ENCODE results near the gene RHOH. TPM values are rescaled to one million over a fixed set of nuclear protein-coding genes. Genes with fewer than 3 reads are reported as not detected.
A peak's percentile ranks its signal among the peaks of the same experiment; 100 is the strongest.

The RHOH gene
- total RNA-seq, 1 donor from 2014 or later: 0.53 TPM

GRCh38 chr4:40176602-40177001, 20.2 kb upstream of the RHOH start:
- no peaks in the 10 kb centered on the region for H3K36me3 ChIP-seq (ENCODE audit: control insufficient read depth, insufficient read depth, low read length)
- DNase-seq (ENCODE audit: low read depth): no peak
- no peak overlapping the region for H3K4me3 ChIP-seq (ENCODE audit: low read depth, low read length)
- TF ChIP-seq, protein P1, sequence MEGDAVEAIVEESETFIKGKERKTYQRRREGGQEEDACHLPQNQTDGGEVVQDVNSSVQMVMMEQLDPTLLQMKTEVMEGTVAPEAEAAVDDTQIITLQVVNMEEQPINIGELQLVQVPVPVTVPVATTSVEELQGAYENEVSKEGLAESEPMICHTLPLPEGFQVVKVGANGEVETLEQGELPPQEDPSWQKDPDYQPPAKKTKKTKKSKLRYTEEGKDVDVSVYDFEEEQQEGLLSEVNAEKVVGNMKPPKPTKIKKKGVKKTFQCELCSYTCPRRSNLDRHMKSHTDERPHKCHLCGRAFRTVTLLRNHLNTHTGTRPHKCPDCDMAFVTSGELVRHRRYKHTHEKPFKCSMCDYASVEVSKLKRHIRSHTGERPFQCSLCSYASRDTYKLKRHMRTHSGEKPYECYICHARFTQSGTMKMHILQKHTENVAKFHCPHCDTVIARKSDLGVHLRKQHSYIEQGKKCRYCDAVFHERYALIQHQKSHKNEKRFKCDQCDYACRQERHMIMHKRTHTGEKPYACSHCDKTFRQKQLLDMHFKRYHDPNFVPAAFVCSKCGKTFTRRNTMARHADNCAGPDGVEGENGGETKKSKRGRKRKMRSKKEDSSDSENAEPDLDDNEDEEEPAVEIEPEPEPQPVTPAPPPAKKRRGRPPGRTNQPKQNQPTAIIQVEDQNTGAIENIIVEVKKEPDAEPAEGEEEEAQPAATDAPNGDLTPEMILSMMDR (IDR thresholded peaks at IDR 0.05; ENCODE audit: insufficient read depth, low read length, severe bottlenecking): no peak
- FAIRE-seq: no peak
- H3K27me3 ChIP-seq (ENCODE audit: control insufficient read depth, insufficient read depth, low read length): no peaks in the 10 kb centered on the region

DNA sequence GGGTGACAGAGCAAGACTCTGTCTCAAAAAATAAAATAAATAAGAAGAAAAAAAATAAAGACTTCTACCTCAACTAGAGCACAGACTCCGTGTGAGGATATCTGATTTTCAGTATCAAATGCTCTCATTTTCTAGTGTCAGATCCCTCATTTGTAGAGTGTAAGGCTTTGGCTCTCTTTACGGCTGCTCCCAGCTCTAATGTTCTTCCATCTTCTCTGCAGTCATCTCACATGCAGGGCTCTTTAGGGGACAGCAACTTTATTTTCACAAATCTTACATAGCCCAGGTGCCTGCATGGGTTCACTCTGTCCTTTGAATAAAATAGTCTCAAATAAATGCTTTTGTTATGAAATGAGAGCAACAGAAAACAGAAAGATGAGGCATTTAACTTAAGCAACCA, 19.2 kb upstream of the RHOH start:
- DNase-seq (ENCODE audit: low read depth) (no peak), FAIRE-seq (no peak)
- H3K27me3 ChIP-seq (ENCODE audit: control insufficient read depth, insufficient read depth, low read length): no peaks in the 10 kb centered on the region
- TF ChIP-seq, protein P1 (IDR thresholded peaks at IDR 0.05; ENCODE audit: insufficient read depth, low read length, severe bottlenecking): no peak
- no peak overlapping the region for H3K4me3 ChIP-seq (ENCODE audit: low read depth, low read length)
- no peaks in the 10 kb centered on the region for H3K36me3 ChIP-seq (ENCODE audit: control insufficient read depth, insufficient read depth, low read length)

- FAIRE-seq: no peak
- peak; percentile 67 for DNase-seq (ENCODE audit: low read depth)
- TF ChIP-seq, protein P1 (IDR thresholded peaks at IDR 0.05; ENCODE audit: insufficient read depth, low read length, severe bottlenecking): no peak
- H3K4me3 ChIP-seq (ENCODE audit: low read depth, low read length): no peak overlapping the region
- no peaks in the 10 kb centered on the region for H3K27me3 ChIP-seq (ENCODE audit: control insufficient read depth, insufficient read depth, low read length)
- no peaks in the 10 kb centered on the region for H3K36me3 ChIP-seq (ENCODE audit: control insufficient read depth, insufficient read depth, low read length)
Measured at GRCh38 chr4:40178672-40179071, 18.2 kb upstream of the RHOH start.

- DNase-seq (ENCODE audit: low read depth): no peak
- TF ChIP-seq, protein P1 (IDR thresholded peaks at IDR 0.05; ENCODE audit: insufficient read depth, low read length, severe bottlenecking): no peak
- no peak for FAIRE-seq
- Histone ChIP-seq H3K36me3 (ENCODE audit: control insufficient read depth, insufficient read depth, low read length) (no peaks in the 10 kb centered on the region), H3K4me3 (ENCODE audit: low read depth, low read length) (no peak overlapping the region), H3K27me3 (ENCODE audit: control insufficient read depth, insufficient read depth, low read length) (no peaks in the 10 kb centered on the region)
Measured at GRCh38 chr4:40179360-40179759, 17.5 kb upstream of the RHOH start.

DNA sequence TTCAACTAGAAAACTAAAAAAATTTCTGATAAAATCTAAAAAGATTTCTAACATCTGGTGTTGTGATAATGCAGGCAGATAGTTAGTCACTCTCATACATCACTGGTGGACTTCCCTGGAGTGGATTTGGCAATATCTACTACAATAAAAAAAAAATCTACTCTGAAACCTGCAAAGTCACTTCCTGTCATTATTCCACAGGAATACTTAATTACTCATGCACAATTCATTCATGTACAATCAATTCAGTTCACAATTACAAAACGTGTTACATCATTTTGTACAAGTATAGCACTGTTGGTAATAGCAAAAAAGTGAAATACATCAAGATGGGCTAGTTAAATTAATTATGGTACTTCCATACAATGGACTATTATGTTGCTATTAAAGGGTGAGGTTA, 16.5 kb upstream of the RHOH start:
- H3K4me3 ChIP-seq (ENCODE audit: low read depth, low read length): no peak overlapping the region
- FAIRE-seq (no peak), DNase-seq (ENCODE audit: low read depth) (peak; percentile 98)
- H3K36me3 ChIP-seq (ENCODE audit: control insufficient read depth, insufficient read depth, low read length): no peaks in the 10 kb centered on the region
- no peaks in the 10 kb centered on the region for H3K27me3 ChIP-seq (ENCODE audit: control insufficient read depth, insufficient read depth, low read length)
- TF ChIP-seq, protein P1 (IDR thresholded peaks at IDR 0.05; ENCODE audit: insufficient read depth, low read length, severe bottlenecking): no peak

- Histone ChIP-seq H3K4me3 (ENCODE audit: low read depth, low read length) (no peak overlapping the region), H3K27me3 (ENCODE audit: control insufficient read depth, insufficient read depth, low read length) (no peaks in the 10 kb centered on the region), H3K36me3 (ENCODE audit: control insufficient read depth, insufficient read depth, low read length) (no peaks in the 10 kb centered on the region)
- FAIRE-seq (no peak), DNase-seq (ENCODE audit: low read depth) (no peak)
- TF ChIP-seq, protein P1 (IDR thresholded peaks at IDR 0.05; ENCODE audit: insufficient read depth, low read length, severe bottlenecking): no peak
Measured at GRCh38 chr4:40182001-40182400, 14.8 kb upstream of the RHOH start.

Data from bronchial epithelial cell (primary cell).